CD8-positive, alpha-beta memory T cell (primary cell): ENCODE data around the gene PELO. TPM values are rescaled to one million over a fixed set of nuclear protein-coding genes. Genes with fewer than 3 reads are reported as not detected.

Experiments used
- CTCF ChIA-PET: fragments of 350-600 bp; sonication (Branson Sonifier 250); formaldehyde crosslinking; loops from one replicate; lab custom pipeline; 2021; ENCODE audit warnings: antibody characterized with exemption; lab: Charles Lee
- POLR2A ChIA-PET: fragments of 350-600 bp; sonication (Branson Sonifier 250); formaldehyde crosslinking; loops from one replicate; lab custom pipeline; 2021; ENCODE audit warnings: antibody characterized with exemption; lab: Charles Lee
- DNase-seq, 5 donors: peaks; one replicate each; pipeline versions ENCODE4 v3.0.0 to v3.0.0-alpha.2; 2020 to 2022; ENCODE audit warnings: mixed read lengths in 1 of 5
- H3K27ac ChIP-seq: one replicate; pipeline ENCODE4 v1.7.0; 2013; ENCODE audit warnings: low read depth, mild to moderate bottlenecking, low read length, moderate library complexity
- H3K27me3 ChIP-seq: 2 replicates; pipeline ENCODE4 v1.7.0; 2013; ENCODE audit warnings: low read length, mild to moderate bottlenecking; ENCODE audit not compliant: insufficient read depth, poor library complexity, severe bottlenecking
- H3K36me3 ChIP-seq: 2 replicates; pipeline ENCODE4 v1.7.0; 2013; ENCODE audit warnings: mild to moderate bottlenecking, low read length, moderate library complexity; ENCODE audit not compliant: insufficient read depth
- H3K4me1 ChIP-seq: 2 replicates; pipeline ENCODE4 v1.7.0; 2013; ENCODE audit warnings: mild to moderate bottlenecking, low read length, moderate library complexity; ENCODE audit not compliant: insufficient read depth
- H3K4me3 ChIP-seq: 2 replicates; pipeline ENCODE4 v1.7.0; 2013; ENCODE audit warnings: mild to moderate bottlenecking, low read length
- H3K9me3 ChIP-seq: 2 replicates; pipeline ENCODE4 v1.7.0; 2013; ENCODE audit warnings: mild to moderate bottlenecking, low read length
- H3K27ac Mint-ChIP-seq, 8 donors: one replicate each; pipeline ENCODE4 v1.8.0; 2020 to 2021; ENCODE audit warnings: mixed read lengths in 8 of 8, mild to moderate bottlenecking in 6 of 8, inconsistent platforms in 3 of 8, moderate library complexity in 3 of 8
- H3K27me3 Mint-ChIP-seq, 2 donors: one replicate each; pipeline ENCODE4 v1.8.0; 2020 to 2021; ENCODE audit warnings: mixed read lengths in 2 of 2, mild to moderate bottlenecking in 1 of 2, moderate library complexity in 1 of 2
- H3K36me3 Mint-ChIP-seq, 3 donors: one replicate each; pipeline ENCODE4 v1.8.0; 2020 to 2021; ENCODE audit warnings: mixed read lengths in 3 of 3, inconsistent platforms in 1 of 3, mild to moderate bottlenecking in 1 of 3
- H3K4me1 Mint-ChIP-seq, 3 donors: one replicate each; pipeline ENCODE4 v1.8.0; 2020 to 2021; ENCODE audit warnings: mixed read lengths in 3 of 3, inconsistent platforms in 1 of 3, mild to moderate bottlenecking in 1 of 3
- H3K4me3 Mint-ChIP-seq, 7 donors: one replicate each; pipeline ENCODE4 v1.8.0; 2020 to 2021; ENCODE audit warnings: mixed read lengths in 7 of 7, mild to moderate bottlenecking in 6 of 7, moderate library complexity in 4 of 7, inconsistent platforms in 2 of 7
- H3K9me3 Mint-ChIP-seq, 5 donors: one replicate each; pipeline ENCODE4 v1.8.0; 2020 to 2022; ENCODE audit warnings: mixed read lengths in 5 of 5, mild to moderate bottlenecking in 3 of 5, moderate library complexity in 2 of 5, inconsistent platforms in 1 of 5
- polyA plus RNA-seq: library from polyadenylated mRNA; unstranded; fragments of 300-500 nt; fragmentation: Illumina TruSeq; gene quantifications from one replicate; pipeline ENCODE4 v1.2.3, GENCODE V29; 2021
- total RNA-seq, 2 experiments: library from RNA; stranded (reverse); gene quantifications; one replicate each; pipeline ENCODE4 v1.2.3, GENCODE V29; 2021

The PELO gene
- total and polyA plus RNA-seq, 3 experiments from 2014 or later, result 14.7 to 37.3 (median 35.9) TPM

GRCh38 chr5:52801329-52801728 is 13.6 kb downstream of the PELO start:
- H3K27ac Mint-ChIP-seq, result peak overlapping the region; percentile 39 to 97 (median 94)
- H3K27me3 ChIP-seq, result no peaks in the 10 kb centered on the region
- H3K9me3 ChIP-seq, result no peaks in the 10 kb centered on the region
- peak overlapping the region; percentile 93 to 99 (median 97) for H3K4me3 Mint-ChIP-seq
- peaks cover 39% of the 10 kb centered on the region for H3K4me1 ChIP-seq
- ChIA-PET CTCF (interaction anchor here (1.1 to 3.9 kb wide), 5 partner anchors 14 to 119 kb away, joined by 3 to 32 read pairs (median 4); partner anchors contain the start of genes ITGA1 and PELO), POLR2A (no interaction called here)
- peaks cover 0 to 54% (median 4%) of the 10 kb centered on the region in 3 donors for H3K36me3 Mint-ChIP-seq
- H3K27me3 Mint-ChIP-seq, result peaks cover 0 to 1% of the 10 kb centered on the region in 2 donors
- no peak for DNase-seq
- no peaks in the 10 kb centered on the region for H3K9me3 Mint-ChIP-seq
- no peaks in the 10 kb centered on the region for H3K36me3 ChIP-seq
- H3K4me3 ChIP-seq, result peak overlapping the region; percentile 97
- H3K4me1 Mint-ChIP-seq, result peaks cover 65 to 91% (median 85%) of the 10 kb centered on the region in 3 donors
- peak overlapping the region; percentile 88 for H3K27ac ChIP-seq

- H3K4me1 Mint-ChIP-seq, result peaks cover 62 to 88% (median 78%) of the 10 kb centered on the region in 3 donors
- POLR2A ChIA-PET, result no interaction called here
- peak overlapping the region in 4 of 8 donors; percentile 14 to 69 (median 40) for H3K27ac Mint-ChIP-seq
- Histone ChIP-seq H3K27me3 (no peaks in the 10 kb centered on the region), H3K27ac (no peak overlapping the region), H3K9me3 (no peaks in the 10 kb centered on the region), H3K36me3 (no peaks in the 10 kb centered on the region), H3K4me1 (peaks cover 39% of the 10 kb centered on the region), H3K4me3 (no peak overlapping the region)
- H3K9me3 Mint-ChIP-seq, result no peaks in the 10 kb centered on the region
- H3K36me3 Mint-ChIP-seq, result peaks cover 0 to 54% (median 4%) of the 10 kb centered on the region in 3 donors
- H3K27me3 Mint-ChIP-seq, result peaks cover 0 to 1% of the 10 kb centered on the region in 2 donors
- no peak for DNase-seq
- peak overlapping the region; percentile 20 to 99 (median 96) for H3K4me3 Mint-ChIP-seq
- CTCF ChIA-PET, result interaction anchor here (1.4 to 3.9 kb wide), 2 partner anchors 15 to 110 kb away, joined by 4 to 32 read pairs; partner anchors contain the start of genes ITGA1 and PELO
Measured at GRCh38 chr5:52802272-52802973, 14.7 kb downstream of the PELO start.

DNA sequence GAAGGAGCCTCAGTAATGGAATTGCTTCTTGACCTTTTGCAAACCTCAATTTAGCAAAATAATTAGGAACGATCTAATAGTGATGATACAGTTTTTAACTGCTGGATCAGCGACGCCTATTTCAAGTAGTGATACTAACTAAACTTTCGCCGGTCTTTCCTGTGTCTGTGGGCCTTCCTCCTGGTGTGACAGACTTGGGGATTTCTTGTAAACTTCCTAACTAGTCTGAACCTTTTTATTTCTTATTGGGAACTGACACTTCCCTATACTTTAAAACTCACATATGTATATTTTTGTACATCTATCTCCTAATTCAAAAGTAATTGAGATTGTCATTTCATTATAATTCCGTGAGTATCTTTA is 15.2 kb downstream of the PELO start:
- DNase-seq, result no peak
- Mint-ChIP-seq H3K27me3 (peaks cover 0 to 1% of the 10 kb centered on the region in 2 donors), H3K4me1 (peaks cover 57 to 88% (median 73%) of the 10 kb centered on the region in 3 donors), H3K36me3 (peaks cover 0 to 56% (median 4%) of the 10 kb centered on the region in 3 donors), H3K9me3 (no peaks in the 10 kb centered on the region), H3K4me3 (peak overlapping the region in 5 of 7 donors; percentile 8 to 63 (median 38)), H3K27ac (peak overlapping the region in 1 of 8 donors; percentile 90)
- Histone ChIP-seq H3K4me1 (peaks cover 39% of the 10 kb centered on the region), H3K36me3 (no peaks in the 10 kb centered on the region), H3K9me3 (no peaks in the 10 kb centered on the region), H3K27me3 (no peaks in the 10 kb centered on the region), H3K4me3 (no peak overlapping the region), H3K27ac (no peak overlapping the region)
- ChIA-PET CTCF (interaction anchor here (1.0 kb wide), 1 partner anchor 110 kb away, joined by 3 read pairs; no protein-coding TSS in a partner anchor), POLR2A (no interaction called here)

DNA sequence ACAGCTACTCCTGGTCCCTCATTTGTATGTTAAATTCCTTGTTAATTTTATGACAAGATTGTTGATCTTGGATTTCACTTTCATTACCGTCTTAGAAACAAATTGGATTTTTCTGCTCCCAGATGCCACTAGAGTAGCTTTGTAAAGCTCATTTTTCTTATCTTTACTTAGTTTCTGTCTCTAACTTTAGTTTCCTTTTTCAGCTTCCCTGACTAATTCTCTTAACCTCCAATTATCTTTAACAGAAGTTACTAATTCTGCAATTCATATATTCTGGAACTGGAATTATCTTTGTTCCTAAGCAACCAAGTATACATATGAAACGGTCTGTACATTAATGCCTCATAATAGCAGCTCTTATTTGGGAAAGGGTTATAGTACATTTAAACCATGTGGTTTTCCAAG is 16.7 kb downstream of the PELO start:
- Mint-ChIP-seq H3K36me3 (peaks cover 0 to 56% (median 4%) of the 10 kb centered on the region in 3 donors), H3K27me3 (peaks cover 0 to 1% of the 10 kb centered on the region in 2 donors), H3K9me3 (no peaks in the 10 kb centered on the region), H3K27ac (peak overlapping the region in 3 of 8 donors; percentile 25 to 34 (median 30)), H3K4me1 (peaks cover 45 to 78% (median 58%) of the 10 kb centered on the region in 3 donors), H3K4me3 (peak overlapping the region in 2 of 7 donors; percentile 29 to 46)
- Histone ChIP-seq H3K27me3 (no peaks in the 10 kb centered on the region), H3K36me3 (no peaks in the 10 kb centered on the region), H3K4me1 (peaks cover 31% of the 10 kb centered on the region), H3K4me3 (no peak overlapping the region), H3K9me3 (no peaks in the 10 kb centered on the region), H3K27ac (no peak overlapping the region)
- ChIA-PET POLR2A (no interaction called here), CTCF (no interaction called here)
- no peak for DNase-seq

DNA sequence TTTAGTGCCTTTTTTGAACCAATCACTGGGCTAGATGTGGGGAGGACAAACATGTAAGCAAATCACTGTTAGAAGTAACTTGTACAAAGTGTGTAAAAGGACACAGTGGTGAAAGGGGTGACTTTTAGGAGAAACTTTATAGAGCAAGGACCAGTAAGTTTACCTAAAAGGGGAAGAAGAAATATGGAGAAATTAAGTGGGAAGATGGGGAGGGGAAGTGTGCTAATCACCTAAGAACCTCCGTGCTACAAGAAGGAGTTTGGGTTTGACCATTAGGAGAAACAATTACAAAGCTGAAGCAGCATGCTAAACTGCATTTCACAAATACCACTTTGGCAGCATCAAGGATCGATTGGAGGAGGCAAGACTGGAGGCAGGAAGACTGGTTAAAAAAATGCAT is 17.3 kb downstream of the PELO start:
- H3K4me3 Mint-ChIP-seq, result no peak overlapping the region

GRCh38 chr5:52805615-52806014 is 17.9 kb downstream of the PELO start:
- no peak for DNase-seq

More for the DNA sequence above, 17.3 kb downstream of the PELO start:
- no peaks in the 10 kb centered on the region for H3K9me3 ChIP-seq
- H3K27ac ChIP-seq, result no peak overlapping the region
- no peaks in the 10 kb centered on the region for H3K27me3 ChIP-seq
- H3K36me3 ChIP-seq, result no peaks in the 10 kb centered on the region
- peaks cover 0 to 50% (median 4%) of the 10 kb centered on the region in 3 donors for H3K36me3 Mint-ChIP-seq
- H3K4me1 ChIP-seq, result peaks cover 31% of the 10 kb centered on the region
- no peak for DNase-seq
- H3K9me3 Mint-ChIP-seq, result no peaks in the 10 kb centered on the region
- peaks cover 42 to 77% (median 54%) of the 10 kb centered on the region in 3 donors for H3K4me1 Mint-ChIP-seq
- ChIA-PET POLR2A (no interaction called here), CTCF (no interaction called here)
- no peak overlapping the region for H3K4me3 ChIP-seq
- H3K27ac Mint-ChIP-seq, result peak overlapping the region in 1 of 8 donors; percentile 81
- H3K27me3 Mint-ChIP-seq, result peaks cover 0 to 1% of the 10 kb centered on the region in 2 donors

GRCh38 chr5:52807037-52807436 is 19.3 kb downstream of the PELO start:
- Mint-ChIP-seq H3K4me1 (peaks cover 28 to 70% (median 33%) of the 10 kb centered on the region in 3 donors), H3K27me3 (no peaks in the 10 kb centered on the region), H3K9me3 (no peaks in the 10 kb centered on the region), H3K4me3 (no peak overlapping the region), H3K36me3 (peaks cover 0 to 30% (median 4%) of the 10 kb centered on the region in 3 donors), H3K27ac (peak overlapping the region in 1 of 8 donors; percentile 32)
- POLR2A ChIA-PET, result no interaction called here
- Histone ChIP-seq H3K27me3 (no peaks in the 10 kb centered on the region), H3K4me3 (no peak overlapping the region), H3K36me3 (no peaks in the 10 kb centered on the region), H3K4me1 (peaks cover 13% of the 10 kb centered on the region), H3K9me3 (no peaks in the 10 kb centered on the region), H3K27ac (no peak overlapping the region)
- CTCF ChIA-PET, result no interaction called here
- DNase-seq, result no peak

More at GRCh38 chr5:52805615-52806014, 17.9 kb downstream of the PELO start:
- CTCF ChIA-PET, result interaction anchor here (0.9 kb wide), 1 partner anchor 21 kb away, joined by 3 read pairs; no protein-coding TSS in a partner anchor
- no peak overlapping the region for H3K4me3 Mint-ChIP-seq
- H3K4me1 Mint-ChIP-seq, result peaks cover 41 to 78% (median 48%) of the 10 kb centered on the region in 3 donors
- Histone ChIP-seq H3K4me3 (no peak overlapping the region), H3K27ac (no peak overlapping the region), H3K4me1 (peaks cover 27% of the 10 kb centered on the region), H3K36me3 (no peaks in the 10 kb centered on the region), H3K27me3 (no peaks in the 10 kb centered on the region), H3K9me3 (no peaks in the 10 kb centered on the region)
- peaks cover 0 to 1% of the 10 kb centered on the region in 2 donors for H3K27me3 Mint-ChIP-seq
- H3K36me3 Mint-ChIP-seq, result peaks cover 0 to 43% (median 4%) of the 10 kb centered on the region in 3 donors
- POLR2A ChIA-PET, result no interaction called here
- H3K9me3 Mint-ChIP-seq, result no peaks in the 10 kb centered on the region
- H3K27ac Mint-ChIP-seq, result no peak overlapping the region

DNA sequence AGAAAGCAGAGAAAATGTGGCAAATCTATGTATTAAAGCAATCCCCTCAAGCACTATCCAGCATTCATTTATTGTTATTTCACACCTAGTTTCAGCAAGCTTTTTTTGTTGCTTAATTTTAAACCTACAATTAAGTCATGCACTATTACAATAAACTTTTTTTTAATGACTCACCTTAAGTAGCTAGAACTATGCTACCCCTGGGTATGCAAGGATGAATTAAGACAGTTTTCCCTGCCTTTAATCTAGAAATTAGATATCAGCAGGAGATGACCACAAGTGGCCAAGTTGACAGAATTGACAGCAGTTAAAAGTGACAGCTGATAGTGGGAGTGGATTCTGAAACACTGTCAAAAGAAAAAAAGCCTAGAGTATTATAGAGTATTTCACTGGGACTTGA is 20.0 kb downstream of the PELO start:
- Mint-ChIP-seq H3K27ac (no peak overlapping the region), H3K36me3 (peaks cover 0 to 27% (median 4%) of the 10 kb centered on the region in 3 donors), H3K4me1 (peaks cover 22 to 64% (median 26%) of the 10 kb centered on the region in 3 donors), H3K9me3 (no peaks in the 10 kb centered on the region), H3K27me3 (no peaks in the 10 kb centered on the region), H3K4me3 (no peak overlapping the region)
- Histone ChIP-seq H3K27me3 (no peaks in the 10 kb centered on the region), H3K27ac (no peak overlapping the region), H3K9me3 (no peaks in the 10 kb centered on the region), H3K4me3 (no peak overlapping the region), H3K36me3 (no peaks in the 10 kb centered on the region), H3K4me1 (peaks cover 6% of the 10 kb centered on the region)
- ChIA-PET POLR2A (no interaction called here), CTCF (interaction anchor here (1.3 kb wide), 1 partner anchor 115 kb away, joined by 3 read pairs; no protein-coding TSS in a partner anchor)
- no peak for DNase-seq
